Activated naive CD8-positive, alpha-beta T cell treated with anti-CD3 and anti-CD28 coated beads, Interleukin-2, amount 10 ng/mL, durations not matched to agents 7 days and 5 days (primary cell): ENCODE results near the gene BCAS3. TPM values are rescaled to one million over a fixed set of nuclear protein-coding genes. Genes with fewer than 3 reads are reported as not detected.

Experiments used
- ATAC-seq: fragments of 150-1000 bp; cut with Tn5 transposase; one replicate; pipeline ENCODE4 v1.10.0; 2021; ENCODE audit warnings: low read depth, moderate library complexity
- POLR2A ChIA-PET: fragments of 350-600 bp; sonication (Branson Sonifier 250); formaldehyde crosslinking; loops from one replicate; lab custom pipeline; 2021; ENCODE audit warnings: antibody characterized with exemption; lab: Charles Lee
- DNase-seq: peaks from one replicate; pipeline ENCODE4 v3.0.0; 2021
- H3K27ac Mint-ChIP-seq: one replicate; pipeline ENCODE4 v1.8.0; 2022; ENCODE audit warnings: mild to moderate bottlenecking, mixed read lengths
- H3K27me3 Mint-ChIP-seq: one replicate; pipeline ENCODE4 v1.8.0; 2022; ENCODE audit warnings: mild to moderate bottlenecking, moderate library complexity, mixed read lengths
- H3K36me3 Mint-ChIP-seq: one replicate; pipeline ENCODE4 v1.8.0; 2021; ENCODE audit warnings: mild to moderate bottlenecking, mixed read lengths
- H3K4me1 Mint-ChIP-seq: one replicate; pipeline ENCODE4 v1.8.0; 2021; ENCODE audit warnings: mixed read lengths
- H3K4me3 Mint-ChIP-seq: one replicate; pipeline ENCODE4 v1.8.0; 2022; ENCODE audit warnings: mild to moderate bottlenecking, moderate library complexity, mixed read lengths
- H3K9me3 Mint-ChIP-seq: one replicate; pipeline ENCODE4 v1.8.0; 2021; ENCODE audit warnings: mixed read lengths
- total RNA-seq, 2 experiments: library from RNA; stranded (reverse); gene quantifications; one replicate each; pipeline ENCODE4 v1.2.3, GENCODE V29; 2021

The BCAS3 gene
- total RNA-seq, 2 experiments from 2014 or later, result 21.6 to 27.3 TPM

DNA sequence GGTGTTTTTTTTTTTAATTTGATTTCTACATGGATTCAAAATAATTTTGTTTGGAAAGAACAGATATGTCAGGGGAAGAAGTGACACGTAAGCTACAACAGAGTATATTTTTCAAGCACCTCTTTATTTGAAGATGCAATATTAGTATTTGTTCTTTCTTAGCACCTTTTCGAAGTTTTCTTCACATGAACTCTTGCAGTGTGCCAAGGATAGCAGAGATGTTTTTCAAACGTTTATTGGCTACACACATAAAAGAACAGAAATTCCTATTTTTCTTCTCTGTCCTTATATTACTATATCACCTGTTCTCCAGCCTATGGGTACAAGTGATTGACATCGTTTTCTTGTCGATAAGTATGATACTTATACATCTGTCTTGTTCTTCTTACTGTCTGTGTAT is 529.3 kb downstream of the BCAS3 start:
- H3K27me3 Mint-ChIP-seq, result peaks cover 5% of the 10 kb centered on the region
- POLR2A ChIA-PET, result interaction anchor here (0.6 kb wide), 1 partner anchor 12 kb away, joined by 3 read pairs; no protein-coding TSS in a partner anchor
- no peak overlapping the region for H3K27ac Mint-ChIP-seq

DNA sequence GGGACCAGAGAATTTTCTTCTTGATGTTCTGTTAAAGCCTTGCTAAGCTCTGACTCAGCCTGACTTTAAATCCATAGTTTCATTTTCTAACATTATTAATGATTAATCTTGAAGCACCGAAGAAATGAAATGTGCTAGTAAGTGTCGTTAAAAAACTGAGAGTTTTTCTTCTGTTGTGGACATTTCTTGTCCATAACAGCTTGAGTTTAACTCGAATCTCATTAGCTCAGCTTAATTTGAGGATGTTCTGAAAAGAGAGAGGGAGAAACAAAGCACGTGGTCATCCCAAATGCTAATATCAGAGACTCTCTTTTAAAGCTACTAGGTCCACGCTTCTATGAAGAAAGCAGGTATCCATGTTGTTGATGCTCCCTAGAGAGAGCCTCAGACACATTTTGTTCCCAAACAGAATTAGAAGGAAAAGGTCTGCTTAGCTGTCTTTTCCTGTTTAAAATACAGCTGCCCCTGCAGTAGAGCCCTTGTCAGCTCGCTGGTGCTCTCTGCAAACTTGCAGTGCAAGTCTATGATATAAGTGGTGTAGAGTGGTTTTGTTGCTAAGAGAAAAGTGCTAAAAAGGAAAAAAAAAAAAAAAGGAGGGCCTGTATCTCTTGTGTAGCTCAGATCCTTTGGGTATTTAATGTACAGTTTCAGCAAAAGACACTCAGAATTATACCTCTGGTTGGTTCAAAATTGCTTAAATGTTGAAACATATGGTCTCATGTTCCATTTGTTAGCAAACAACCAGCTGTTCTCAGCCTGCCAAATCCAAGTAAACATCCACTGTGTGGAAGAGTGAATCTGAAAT is 530.9 kb downstream of the BCAS3 start:
- ATAC-seq (no peak), DNase-seq (no peak)
- Mint-ChIP-seq H3K27me3 (peaks cover 5% of the 10 kb centered on the region), H3K27ac (no peak overlapping the region), H3K36me3 (peaks cover 7% of the 10 kb centered on the region), H3K4me3 (no peak overlapping the region), H3K4me1 (peaks cover 4% of the 10 kb centered on the region), H3K9me3 (no peaks in the 10 kb centered on the region)
- POLR2A ChIA-PET, result interaction anchor here (0.6 kb wide), 1 partner anchor 42 kb away, joined by 3 read pairs; no protein-coding TSS in a partner anchor

More for the DNA sequence above, 529.3 kb downstream of the BCAS3 start:
- peaks cover 3% of the 10 kb centered on the region for H3K4me1 Mint-ChIP-seq
- no peak overlapping the region for H3K4me3 Mint-ChIP-seq
- no peaks in the 10 kb centered on the region for H3K9me3 Mint-ChIP-seq
- DNase-seq (no peak), ATAC-seq (no peak)
- peaks cover 7% of the 10 kb centered on the region for H3K36me3 Mint-ChIP-seq

DNA sequence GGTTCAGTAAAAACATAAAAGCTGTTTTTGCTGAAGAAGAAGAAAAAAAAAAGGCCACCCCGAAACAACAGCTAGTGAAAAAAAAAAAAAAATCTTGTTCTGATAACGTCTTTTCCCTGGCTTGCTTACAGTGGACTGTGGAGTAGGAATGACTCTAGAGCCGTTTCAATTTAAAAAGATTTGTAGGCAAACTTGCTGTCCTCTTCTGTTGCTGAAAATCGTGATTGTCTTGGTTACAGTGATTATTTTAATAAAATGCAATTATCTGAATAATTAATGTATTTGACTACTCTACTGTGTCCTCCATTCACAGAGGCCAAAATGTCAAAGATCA is 531.4 kb downstream of the BCAS3 start:
- H3K9me3 Mint-ChIP-seq, result no peaks in the 10 kb centered on the region
- no peak overlapping the region for H3K27ac Mint-ChIP-seq
- DNase-seq, result no peak
- H3K4me3 Mint-ChIP-seq, result no peak overlapping the region
- peaks cover 5% of the 10 kb centered on the region for H3K27me3 Mint-ChIP-seq
- peaks cover 7% of the 10 kb centered on the region for H3K36me3 Mint-ChIP-seq
- H3K4me1 Mint-ChIP-seq, result peaks cover 6% of the 10 kb centered on the region
- ATAC-seq, result no peak
- POLR2A ChIA-PET, result interaction anchor here (0.6 kb wide), 1 partner anchor 41 kb away, joined by 3 read pairs; no protein-coding TSS in a partner anchor

DNA sequence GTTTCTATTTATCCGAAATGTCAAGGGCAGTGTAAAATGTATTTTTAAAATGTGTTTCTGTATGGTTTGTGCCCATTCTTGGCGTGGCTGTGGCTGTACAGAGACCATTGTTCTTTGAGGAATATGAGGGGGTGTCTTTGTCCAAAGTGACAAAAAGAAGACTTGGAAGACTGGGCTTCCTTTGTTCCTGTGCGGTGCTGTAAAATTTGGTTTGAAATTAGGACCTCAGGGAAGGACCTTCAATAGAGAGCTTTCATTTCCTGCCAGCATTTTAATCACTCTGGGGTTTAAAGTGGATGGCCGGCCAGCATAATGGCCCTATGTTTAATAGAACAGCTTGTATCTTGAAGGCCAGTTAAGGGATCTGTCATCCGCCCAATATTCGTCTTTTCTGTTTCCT is 531.9 kb downstream of the BCAS3 start:
- peaks cover 6% of the 10 kb centered on the region for H3K4me1 Mint-ChIP-seq
- no peak overlapping the region for H3K27ac Mint-ChIP-seq
- H3K36me3 Mint-ChIP-seq, result peaks cover 7% of the 10 kb centered on the region
- no peaks in the 10 kb centered on the region for H3K9me3 Mint-ChIP-seq
- H3K27me3 Mint-ChIP-seq, result peaks cover 5% of the 10 kb centered on the region
- POLR2A ChIA-PET, result no interaction called here
- H3K4me3 Mint-ChIP-seq, result no peak overlapping the region
- ATAC-seq (no peak), DNase-seq (no peak)

DNA sequence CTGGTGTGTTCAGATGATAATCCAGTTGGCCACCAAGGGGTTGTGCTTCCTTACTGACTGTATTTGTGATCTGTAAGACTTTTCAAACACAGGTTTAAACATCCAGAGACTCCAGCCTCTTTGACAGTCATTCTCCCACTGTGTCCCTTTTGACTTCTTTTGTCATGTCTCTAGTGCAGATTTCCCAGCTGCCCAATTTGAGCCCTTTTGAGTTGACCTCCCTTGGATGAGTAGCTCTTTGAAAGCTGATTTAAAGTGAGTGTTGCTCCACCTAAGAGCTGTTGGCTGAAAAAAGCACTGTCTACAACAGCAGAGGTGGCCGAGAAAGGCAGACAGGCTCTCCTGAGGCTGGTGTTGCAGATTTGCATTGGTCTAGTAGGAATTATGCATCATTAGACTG is 533.6 kb downstream of the BCAS3 start:
- Mint-ChIP-seq H3K36me3 (peaks cover 8% of the 10 kb centered on the region), H3K27me3 (peaks cover 5% of the 10 kb centered on the region), H3K4me1 (peaks cover 6% of the 10 kb centered on the region), H3K4me3 (no peak overlapping the region), H3K27ac (no peak overlapping the region), H3K9me3 (no peaks in the 10 kb centered on the region)
- POLR2A ChIA-PET, result no interaction called here
- DNase-seq (no peak), ATAC-seq (no peak)

DNA sequence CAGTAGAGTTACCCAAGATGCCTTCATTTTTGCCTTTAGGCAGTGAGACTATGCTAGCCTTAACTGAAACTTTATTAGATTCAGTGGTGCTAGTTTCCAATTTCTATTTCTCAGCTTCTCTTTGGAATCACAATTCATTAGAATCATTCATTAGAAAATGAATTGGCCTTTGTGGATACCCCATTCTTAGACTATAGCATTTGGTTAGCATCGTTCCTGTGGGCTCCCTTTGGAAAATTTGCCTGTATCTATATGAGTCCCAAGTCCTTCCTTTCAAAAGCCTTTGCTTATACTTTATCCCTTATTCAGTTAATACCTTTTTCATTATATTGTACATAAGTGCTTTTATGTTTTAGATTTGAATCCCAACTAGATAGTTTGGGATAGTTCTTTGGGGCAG is 535.0 kb downstream of the BCAS3 start:
- ATAC-seq (no peak), DNase-seq (no peak)
- H3K9me3 Mint-ChIP-seq, result no peaks in the 10 kb centered on the region
- peaks cover 9% of the 10 kb centered on the region for H3K4me1 Mint-ChIP-seq
- H3K27me3 Mint-ChIP-seq, result peaks cover 5% of the 10 kb centered on the region
- H3K4me3 Mint-ChIP-seq, result no peak overlapping the region
- H3K36me3 Mint-ChIP-seq, result peaks cover 7% of the 10 kb centered on the region
- POLR2A ChIA-PET, result no interaction called here
- H3K27ac Mint-ChIP-seq, result no peak overlapping the region

DNA sequence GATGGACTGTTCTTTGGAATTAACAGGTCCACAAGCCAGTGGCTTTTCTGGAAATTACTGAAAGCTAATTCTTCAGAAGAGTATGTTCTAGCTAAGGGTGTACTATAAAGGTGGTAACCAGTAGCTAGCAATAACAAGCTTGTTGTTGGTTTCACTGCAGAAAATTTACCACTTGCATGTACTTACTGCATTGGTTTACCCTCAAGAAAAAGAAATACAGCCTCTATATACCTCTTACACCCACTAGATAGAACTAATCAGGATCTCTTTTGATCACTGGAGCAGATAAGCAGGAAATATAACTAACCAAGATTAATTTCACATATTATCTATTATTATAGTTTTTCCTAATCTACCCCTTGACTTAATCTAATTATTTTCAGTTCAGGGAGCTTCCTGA is 537.1 kb downstream of the BCAS3 start:
- Mint-ChIP-seq H3K36me3 (peaks cover 10% of the 10 kb centered on the region), H3K4me1 (peaks cover 25% of the 10 kb centered on the region), H3K9me3 (no peaks in the 10 kb centered on the region), H3K27me3 (no peaks in the 10 kb centered on the region), H3K4me3 (no peak overlapping the region), H3K27ac (no peak overlapping the region)
- DNase-seq (no peak), ATAC-seq (no peak)
- POLR2A ChIA-PET, result no interaction called here

DNA sequence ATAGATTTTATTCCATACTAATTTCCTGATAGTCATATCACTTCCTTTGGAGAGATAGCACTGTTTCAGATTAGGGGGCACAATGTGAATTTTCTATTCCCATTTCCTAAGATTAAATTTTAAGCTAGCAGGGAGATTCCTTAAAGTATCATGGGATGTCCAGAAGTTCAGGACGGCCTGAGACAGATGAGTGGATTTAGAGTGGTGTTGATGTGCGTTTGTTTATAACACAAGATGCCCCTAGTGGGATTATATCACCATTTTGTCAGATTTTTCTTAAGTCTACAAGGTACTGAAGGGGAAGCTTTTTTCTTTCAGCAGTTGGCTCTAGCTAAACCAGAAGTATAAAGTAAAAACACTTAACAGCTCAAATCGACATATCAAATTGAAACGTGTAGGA is 538.4 kb downstream of the BCAS3 start:
- no peaks in the 10 kb centered on the region for H3K27me3 Mint-ChIP-seq
- H3K36me3 Mint-ChIP-seq, result peaks cover 10% of the 10 kb centered on the region
- POLR2A ChIA-PET, result no interaction called here
- peaks cover 33% of the 10 kb centered on the region for H3K4me1 Mint-ChIP-seq
- DNase-seq (no peak), ATAC-seq (no peak)
- H3K9me3 Mint-ChIP-seq, result no peaks in the 10 kb centered on the region
- no peak overlapping the region for H3K27ac Mint-ChIP-seq
- H3K4me3 Mint-ChIP-seq, result no peak overlapping the region

DNA sequence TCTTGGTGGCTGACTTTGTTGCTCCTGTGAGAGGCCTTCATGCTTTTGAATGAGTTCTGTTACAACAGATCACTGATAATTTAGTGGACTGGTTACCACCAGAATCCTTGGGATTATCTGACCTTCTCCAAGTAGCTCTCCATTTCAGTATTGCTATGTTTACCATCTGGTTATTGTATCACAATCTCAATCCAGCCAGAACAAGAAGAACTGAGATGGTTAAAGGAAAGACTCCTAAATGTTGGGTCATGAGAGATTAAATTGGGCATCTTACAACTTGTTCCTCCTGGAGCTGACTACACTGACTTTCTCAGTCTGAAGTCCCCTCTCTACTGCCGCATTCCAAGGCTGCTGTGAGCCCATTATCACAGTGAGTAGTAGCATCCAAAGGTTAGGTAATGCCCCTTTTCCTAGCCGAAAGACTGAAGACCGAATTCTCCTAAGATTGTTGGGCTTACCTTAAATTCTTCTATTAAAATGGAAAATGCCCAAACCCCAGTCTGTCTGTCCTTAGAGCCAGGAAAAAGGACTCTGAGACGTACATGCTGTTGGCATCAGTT is 540.3 kb downstream of the BCAS3 start:
- Mint-ChIP-seq H3K4me3 (no peak overlapping the region), H3K27ac (no peak overlapping the region), H3K9me3 (no peaks in the 10 kb centered on the region), H3K4me1 (peaks cover 51% of the 10 kb centered on the region), H3K27me3 (no peaks in the 10 kb centered on the region), H3K36me3 (peaks cover 10% of the 10 kb centered on the region)
- ATAC-seq, result no peak
- no peak for DNase-seq
- POLR2A ChIA-PET, result interaction anchor here (0.6 to 0.8 kb wide), 2 partner anchors 11 to 29 kb away, joined by 3 to 4 read pairs; no protein-coding TSS in a partner anchor

DNA sequence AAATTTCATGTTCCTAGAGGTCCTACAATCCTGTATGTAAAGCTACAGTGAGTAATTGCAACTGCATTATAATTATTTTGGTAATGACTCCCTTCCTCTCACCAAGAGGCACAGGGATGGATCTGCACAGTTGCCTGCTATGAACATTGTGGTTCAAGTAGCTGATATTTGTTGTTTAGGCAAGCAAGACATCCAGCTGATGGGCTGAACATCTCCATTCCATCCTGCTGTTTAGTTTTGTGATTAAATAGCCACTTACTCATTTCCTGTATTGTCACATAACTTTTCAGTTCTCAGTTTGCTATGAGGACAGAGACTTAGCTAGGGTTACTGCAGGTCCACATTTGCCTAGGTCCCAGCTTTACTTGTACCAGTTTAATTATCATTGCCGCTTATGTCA is 540.8 kb downstream of the BCAS3 start:
- Mint-ChIP-seq H3K9me3 (no peaks in the 10 kb centered on the region), H3K4me1 (peaks cover 51% of the 10 kb centered on the region), H3K27ac (peak overlapping the region; percentile 54), H3K27me3 (no peaks in the 10 kb centered on the region), H3K4me3 (no peak overlapping the region), H3K36me3 (peaks cover 10% of the 10 kb centered on the region)
- no peak for ATAC-seq
- POLR2A ChIA-PET, result interaction anchor here (0.6 to 0.8 kb wide), 2 partner anchors 11 to 29 kb away, joined by 3 to 4 read pairs; no protein-coding TSS in a partner anchor
- no peak for DNase-seq

DNA sequence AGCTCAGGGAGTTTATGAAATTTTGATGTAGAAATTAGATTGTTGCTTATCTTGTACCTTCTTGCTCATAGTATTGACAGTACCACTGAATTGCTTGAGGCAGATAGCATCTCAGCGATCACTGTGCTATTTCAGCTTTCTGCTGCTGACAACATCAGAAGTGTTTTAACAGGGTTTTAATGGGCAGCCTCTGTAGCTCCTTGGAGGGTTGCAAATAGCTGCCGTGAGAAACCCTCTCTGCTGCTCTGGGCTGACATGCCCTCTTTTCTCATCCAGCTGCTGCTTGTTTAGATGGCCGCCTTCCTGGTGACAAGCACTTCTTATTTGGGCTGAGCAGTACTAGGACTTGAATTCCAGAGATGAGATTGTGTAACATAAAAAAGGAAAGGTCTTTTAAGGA is 541.8 kb downstream of the BCAS3 start:
- peak overlapping the region; percentile 75 for H3K27ac Mint-ChIP-seq
- H3K4me3 Mint-ChIP-seq, result peak overlapping the region; percentile 23
- POLR2A ChIA-PET, result no interaction called here
- H3K27me3 Mint-ChIP-seq, result no peaks in the 10 kb centered on the region
- peaks cover 15% of the 10 kb centered on the region for H3K36me3 Mint-ChIP-seq
- H3K9me3 Mint-ChIP-seq, result peaks cover 2% of the 10 kb centered on the region
- peaks cover 57% of the 10 kb centered on the region for H3K4me1 Mint-ChIP-seq
- ATAC-seq (no peak), DNase-seq (no peak)

DNA sequence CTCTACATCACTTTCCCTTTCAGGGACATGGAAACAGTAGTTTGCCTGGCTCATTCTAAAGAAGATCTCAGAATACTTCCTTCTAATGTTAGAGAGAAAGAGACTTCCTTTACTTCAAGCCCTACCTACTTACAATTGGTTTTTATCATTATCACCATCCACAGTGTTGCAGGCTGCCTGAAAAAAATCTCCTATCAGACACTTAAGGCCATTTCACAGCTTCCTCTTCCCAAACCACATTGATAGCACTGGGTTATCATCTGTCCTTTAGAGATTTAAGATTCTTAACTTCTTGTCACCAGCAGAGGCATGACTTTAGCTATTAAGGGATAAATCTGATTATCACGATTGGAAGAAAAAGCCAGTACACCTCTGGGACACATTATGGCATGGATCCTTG is 543.5 kb downstream of the BCAS3 start:
- Mint-ChIP-seq H3K4me1 (peaks cover 61% of the 10 kb centered on the region), H3K36me3 (peaks cover 17% of the 10 kb centered on the region), H3K27me3 (no peaks in the 10 kb centered on the region), H3K4me3 (peak overlapping the region; percentile 70), H3K9me3 (peaks cover 4% of the 10 kb centered on the region), H3K27ac (peak overlapping the region; percentile 90)
- ATAC-seq (peak; percentile 20), DNase-seq (no peak)
- POLR2A ChIA-PET, result interaction anchor here (0.9 kb wide), 1 partner anchor 31 kb away, joined by 3 read pairs; no protein-coding TSS in a partner anchor

DNA sequence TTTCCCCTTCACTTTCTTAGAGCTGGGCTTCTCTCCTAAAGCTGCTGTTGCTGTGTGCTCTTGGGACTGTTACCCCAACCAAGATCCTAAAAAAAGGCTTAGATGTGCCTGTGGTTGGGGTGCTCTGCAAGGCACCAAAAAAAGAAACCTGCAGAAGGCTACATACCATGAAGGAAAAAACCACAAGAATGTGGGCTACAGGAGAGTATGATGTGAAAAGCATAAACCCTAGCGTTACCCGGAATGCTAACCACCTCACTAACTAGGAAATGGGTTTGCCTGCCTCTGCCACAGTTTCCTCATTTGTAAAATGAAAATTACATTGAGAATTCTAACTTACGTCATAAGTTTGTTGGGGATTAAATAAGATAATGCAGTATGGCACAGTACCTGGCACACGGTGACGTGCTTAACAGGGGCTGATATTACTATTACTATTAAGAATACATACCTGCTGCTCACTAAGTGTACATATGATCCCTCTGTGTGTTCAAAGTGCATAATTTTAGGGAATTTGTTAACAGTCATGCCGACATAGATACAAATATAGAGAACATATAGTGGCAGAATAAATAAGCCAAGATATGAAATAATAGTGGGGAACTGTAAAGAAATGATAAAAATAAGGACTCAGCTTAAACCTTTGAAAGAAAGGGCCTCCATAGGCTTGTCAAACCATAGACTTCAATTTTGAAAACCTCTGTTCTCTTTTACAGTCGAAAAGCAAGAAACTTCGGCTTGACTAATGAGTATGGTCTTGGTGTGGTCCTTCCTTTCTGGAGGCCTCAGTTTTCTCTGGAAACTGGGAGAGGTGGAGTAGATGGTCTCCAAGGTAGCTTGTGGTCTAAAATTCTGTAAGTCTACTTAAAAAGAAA is 544.2 kb downstream of the BCAS3 start:
- H3K36me3 Mint-ChIP-seq, result peaks cover 17% of the 10 kb centered on the region
- peak; percentile 62 for ATAC-seq
- POLR2A ChIA-PET, result interaction anchor here (0.8 to 1.9 kb wide), 7 partner anchors 14 to 82 kb away, joined by 3 to 5 read pairs (median 4); no protein-coding TSS in a partner anchor
- peaks cover 61% of the 10 kb centered on the region for H3K4me1 Mint-ChIP-seq
- peak overlapping the region; percentile 70 for H3K4me3 Mint-ChIP-seq
- peaks cover 4% of the 10 kb centered on the region for H3K9me3 Mint-ChIP-seq
- no peaks in the 10 kb centered on the region for H3K27me3 Mint-ChIP-seq
- H3K27ac Mint-ChIP-seq, result peak overlapping the region; percentile 90
- peak; percentile 35 for DNase-seq
